Glomerular visceral epithelial cell (primary cell): ENCODE results near the gene CLCN4.

Source experiments
- DNase-seq: peaks from one replicate; pipeline ENCODE4 v3.0.0-alpha.2; 2016; ENCODE audit errors: extremely low spot score

The CLCN4 gene

GRCh38 chrX:10156199-10157031, at the start of gene CLCN4:
Gene CLCN4 (plus strand): TSS chrX:10156975. CDS start chrX:10185033, 28,058 bp downstream.
- peak; percentile 57 for DNase-seq

GRCh38 chrX:10107483-10107882, 49.3 kb upstream of the CLCN4 start:
- no peak for DNase-seq

- no peak for DNase-seq
Observed at GRCh38 chrX:10108288-10108687, 48.5 kb upstream of the CLCN4 start.

- no peak for DNase-seq
Observed at GRCh38 chrX:10109695-10110094, 47.1 kb upstream of the CLCN4 start.

- DNase-seq, result no peak
Observed at GRCh38 chrX:10110316-10110935, 46.3 kb upstream of the CLCN4 start.

GRCh38 chrX:10110984-10111363, 45.8 kb upstream of the CLCN4 start:
- no peak for DNase-seq

GRCh38 chrX:10111364-10112148, 45.2 kb upstream of the CLCN4 start:
- DNase-seq, result no peak

- DNase-seq, result no peak
Observed at GRCh38 chrX:10112510-10112909, 44.3 kb upstream of the CLCN4 start.

GRCh38 chrX:10115082-10115481, 41.7 kb upstream of the CLCN4 start:
- no peak for DNase-seq

GRCh38 chrX:10117301-10117700, 39.5 kb upstream of the CLCN4 start:
- no peak for DNase-seq

- no peak for DNase-seq
Observed at GRCh38 chrX:10117864-10118377, 38.9 kb upstream of the CLCN4 start.

- no peak for DNase-seq
Observed at GRCh38 chrX:10118530-10118929, 38.2 kb upstream of the CLCN4 start.

GRCh38 chrX:10119399-10119990, 37.3 kb upstream of the CLCN4 start:
- DNase-seq, result peak; percentile 74

- no peak for DNase-seq
Observed at GRCh38 chrX:10120331-10120730, 36.4 kb upstream of the CLCN4 start.

- no peak for DNase-seq
Observed at GRCh38 chrX:10120828-10121227, 35.9 kb upstream of the CLCN4 start.

GRCh38 chrX:10121787-10122186, 35.0 kb upstream of the CLCN4 start:
- no peak for DNase-seq

- no peak for DNase-seq
Observed at GRCh38 chrX:10124506-10125247, 32.1 kb upstream of the CLCN4 start.

GRCh38 chrX:10125248-10125615, 31.5 kb upstream of the CLCN4 start:
- no peak for DNase-seq

GRCh38 chrX:10126044-10126443, 30.7 kb upstream of the CLCN4 start:
- DNase-seq, result no peak

- no peak for DNase-seq
Observed at GRCh38 chrX:10126834-10127233, 29.9 kb upstream of the CLCN4 start.

- DNase-seq, result no peak
Observed at GRCh38 chrX:10128386-10128785, 28.4 kb upstream of the CLCN4 start.
